ENCODE data around the gene BABAM1.
A peak's percentile ranks its signal among the peaks of the same experiment; 100 is the strongest.

- no peak for TF ChIP-seq CTCF (IDR thresholded peaks at IDR 0.05 in 2 of 3, conservative IDR thresholded peaks at IDR 0.05 in 1 of 3; ENCODE audit: borderline replicate concordance in 1 of 3, insufficient read depth in 1 of 3, low read depth in 2 of 3, low read length in 2 of 3)
- no peak for TF ChIP-seq POLR2A (IDR thresholded peaks at IDR 0.05; ENCODE audit: borderline replicate concordance, extremely low read depth, insufficient read depth, insufficient read length)
- TF ChIP-seq SP1 (IDR thresholded peaks at IDR 0.05; ENCODE audit: low read depth) = peak; percentile 99
- TF ChIP-seq YY1 (IDR thresholded peaks at IDR 0.05; ENCODE audit: extremely low read depth, insufficient replicate concordance, low read depth, low read length) = peak; percentile 98
- no peak for TF ChIP-seq ZNF274 (IDR thresholded peaks at IDR 0.05; ENCODE audit: low read depth, low read length)
- TF ChIP-seq SIN3A (IDR thresholded peaks at IDR 0.05; ENCODE audit: low read depth) = no peak
- no peak for TF ChIP-seq EZH2 (IDR thresholded peaks at IDR 0.05)
- no peak for TF ChIP-seq EZH2phosphoT487 (IDR thresholded peaks at IDR 0.05; ENCODE audit: borderline replicate concordance)
- peak; percentile 83 for TF ChIP-seq POLR2AphosphoS5 (IDR thresholded peaks at IDR 0.05; ENCODE audit: low read depth, low read length)
These were observed at the start of gene BABAM1 for GRCh38 chr19:17266975-17267788.
